DND-41 (cell line): ENCODE measurements around the gene ANKRD13B.

ENCODE experiments used
- ATAC-seq: fragments of 200-7000 bp; cut with Tn5 transposase; 3 replicates; pipeline ENCODE4 v1.9.1; 2021; ENCODE audit warnings: low read depth; ENCODE audit not compliant: insufficient read depth
- DNase-seq: peaks from one replicate; pipeline ENCODE4 v3.0.0-alpha.2; 2020
- H2AFZ ChIP-seq: 2 replicates; pipeline ENCODE4 v1.6.0; 2012; ENCODE audit warnings: low read depth, low read length
- H3K27ac ChIP-seq: 2 replicates; pipeline ENCODE4 v1.5.1; 2012; ENCODE audit warnings: low read length, inconsistent platforms
- H3K27me3 ChIP-seq: fragments of 200-600 bp; sonication (generic); 2 replicates; pipeline ENCODE4 v1.6.0; 2012; ENCODE audit warnings: low read length, mild to moderate bottlenecking, inconsistent platforms; ENCODE audit not compliant: insufficient read depth, poor library complexity
- H3K36me3 ChIP-seq: 2 replicates; pipeline ENCODE4 v1.5.1; 2012; ENCODE audit warnings: low read length, inconsistent platforms; ENCODE audit not compliant: insufficient read depth
- H3K4me1 ChIP-seq: 2 replicates; pipeline ENCODE4 v1.5.1; 2012; ENCODE audit warnings: mild to moderate bottlenecking, low read length; ENCODE audit not compliant: insufficient read depth
- H3K4me2 ChIP-seq: 2 replicates; pipeline ENCODE4 v1.6.0; 2012; ENCODE audit warnings: mild to moderate bottlenecking, moderate library complexity, low read length, inconsistent platforms; ENCODE audit not compliant: insufficient read depth
- H3K4me3 ChIP-seq, 2 experiments: fragments of 200-600 bp in 1 of 2; shearing (Covaris generic) in 1 of 2; 2 replicates each; pipeline ENCODE4 v1.5.1; 2012 to 2016; ENCODE audit warnings: inconsistent platforms in 2 of 2, low read length in 2 of 2, mild to moderate bottlenecking in 2 of 2, low read depth in 1 of 2, moderate library complexity in 1 of 2
- H3K79me2 ChIP-seq: 2 replicates; pipeline ENCODE4 v1.6.0; 2012; ENCODE audit warnings: low read length, inconsistent platforms; ENCODE audit not compliant: insufficient read depth
- H3K9ac ChIP-seq: 2 replicates; pipeline ENCODE4 v1.6.0; 2012; ENCODE audit warnings: low read depth, mild to moderate bottlenecking, inconsistent platforms, low read length, moderate library complexity
- H3K9me3 ChIP-seq: 2 replicates; pipeline ENCODE4 v1.5.1; 2012; ENCODE audit warnings: low read length, moderate library complexity, mild to moderate bottlenecking, inconsistent platforms; ENCODE audit not compliant: insufficient read depth, severe bottlenecking
- H4K20me1 ChIP-seq: 2 replicates; pipeline ENCODE4 v1.6.0; 2012; ENCODE audit warnings: low read length; ENCODE audit not compliant: insufficient read depth
- CTCF ChIP-seq: IDR thresholded peaks from 2 replicates; pipeline ENCODE4 v1.5.1; 2012; ENCODE audit warnings: borderline replicate concordance, low read length, moderate library complexity, mild to moderate bottlenecking; ENCODE audit not compliant: poor library complexity, severe bottlenecking; ENCODE audit errors: extremely low read depth
- EZH2 ChIP-seq: IDR thresholded peaks from 3 replicates; pipeline ENCODE4 v1.6.1; 2012; ENCODE audit warnings: borderline replicate concordance, low read depth, mild to moderate bottlenecking, moderate library complexity, low read length, inconsistent platforms; ENCODE audit not compliant: severe bottlenecking

The ANKRD13B gene

GRCh38 chr17:29627951-29628350 lies 35.0 kb downstream of the ANKRD13B start:
- Histone ChIP-seq H3K9me3 (no peaks in the 10 kb centered on the region), H3K27me3 (no peaks in the 10 kb centered on the region), H3K27ac (no peak overlapping the region), H4K20me1 (0 out of 2 replicates have a peak, but pooled peaks cover 5% of the 10 kb centered on the region), H3K4me3 (no peak overlapping the region), H2AFZ (no peak overlapping the region), H3K9ac (no peak overlapping the region), H3K36me3 (peaks cover 37% of the 10 kb centered on the region), H3K4me2 (no peak overlapping the region), H3K79me2 (no peaks in the 10 kb centered on the region), H3K4me1 (peaks cover 5% of the 10 kb centered on the region)
- DNase-seq (no peak), ATAC-seq (no peak)
- no peak for TF ChIP-seq EZH2

- H4K20me1 ChIP-seq: 0 out of 2 replicates have a peak, but pooled peaks cover 5% of the 10 kb centered on the region
- H3K9ac ChIP-seq: no peak overlapping the region
- no peak for ATAC-seq
- peaks cover 38% of the 10 kb centered on the region for H3K36me3 ChIP-seq
- H3K9me3 ChIP-seq: no peaks in the 10 kb centered on the region
- TF ChIP-seq EZH2 (no peak), CTCF (no peak)
- no peaks in the 10 kb centered on the region for H3K4me1 ChIP-seq
- no peak for DNase-seq
- H3K27ac ChIP-seq: no peak overlapping the region
- H3K79me2 ChIP-seq: no peaks in the 10 kb centered on the region
- no peak overlapping the region for H3K4me3 ChIP-seq
- no peak overlapping the region for H2AFZ ChIP-seq
- no peaks in the 10 kb centered on the region for H3K27me3 ChIP-seq
- H3K4me2 ChIP-seq: no peak overlapping the region
Measured at GRCh38 chr17:29628644-29629043, 35.7 kb downstream of the ANKRD13B start.

GRCh38 chr17:29629839-29630238 lies 36.9 kb downstream of the ANKRD13B start:
- DNase-seq (no peak), ATAC-seq (no peak)
- H3K27me3 ChIP-seq: no peaks in the 10 kb centered on the region
- H3K36me3 ChIP-seq: peaks cover 47% of the 10 kb centered on the region
- H3K27ac ChIP-seq: no peak overlapping the region
- no peak overlapping the region for H3K4me3 ChIP-seq
- H3K9ac ChIP-seq: no peak overlapping the region
- H3K4me2 ChIP-seq: no peak overlapping the region
- H3K9me3 ChIP-seq: no peaks in the 10 kb centered on the region
- no peak for TF ChIP-seq EZH2
- TF ChIP-seq CTCF: no peak
- H3K4me1 ChIP-seq: no peaks in the 10 kb centered on the region
- no peaks in the 10 kb centered on the region for H3K79me2 ChIP-seq
- H2AFZ ChIP-seq: no peak overlapping the region
- 0 out of 2 replicates have a peak, but pooled peaks cover 5% of the 10 kb centered on the region for H4K20me1 ChIP-seq

GRCh38 chr17:29630630-29631193 lies 37.8 kb downstream of the ANKRD13B start:
- Histone ChIP-seq H3K9me3 (no peaks in the 10 kb centered on the region), H4K20me1 (0 out of 2 replicates have a peak, but pooled peaks cover 5% of the 10 kb centered on the region), H3K4me1 (no peaks in the 10 kb centered on the region), H3K27ac (no peak overlapping the region), H3K9ac (no peak overlapping the region), H3K36me3 (peaks cover 46% of the 10 kb centered on the region), H3K4me2 (no peak overlapping the region), H2AFZ (no peak overlapping the region), H3K27me3 (no peaks in the 10 kb centered on the region), H3K79me2 (no peaks in the 10 kb centered on the region), H3K4me3 (no peak overlapping the region)
- ATAC-seq (no peak), DNase-seq (no peak)
- TF ChIP-seq CTCF (no peak), EZH2 (no peak)
